ENCODE data around the gene FAR2.
"Not testable (repeated sequence)": the region's sequence is repeated elsewhere in the genome, so short reads cannot be mapped to it uniquely, and the experiment has no call there.

FAR2 gene

DNA sequence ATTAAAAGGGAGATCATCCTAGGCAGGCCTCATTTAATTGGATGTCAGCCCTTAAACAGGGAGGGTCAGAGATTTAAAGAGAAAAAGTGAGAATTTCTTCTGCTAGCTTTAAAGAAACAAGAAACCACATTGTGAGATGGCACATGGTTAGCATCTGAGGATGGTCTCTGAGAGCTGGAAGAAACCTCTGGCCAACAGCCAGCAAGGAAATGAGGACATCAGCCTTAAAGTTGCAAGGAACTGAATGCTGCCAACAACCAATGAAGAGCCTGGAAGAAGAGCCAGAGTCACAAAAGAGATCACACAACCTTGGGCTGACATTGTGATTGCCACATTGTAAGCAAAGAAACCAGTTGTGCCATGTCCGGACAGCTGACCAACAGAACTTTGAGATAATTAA lies 17.5 kb upstream of the FAR2 start:
- H3K27me3 ChIP-seq (ENCODE audit: insufficient read depth, poor library complexity, severe bottlenecking), result no peaks in the 10 kb centered on the region
- DNase-seq (ENCODE audit: low read depth in 1 of 2, low spot score in 1 of 2), result peak; percentile 38 to 94
- peak overlapping the region; percentile 73 for H3K27ac ChIP-seq (replicated peaks)
- no peak overlapping the region for H3K4me3 ChIP-seq (replicated peaks; ENCODE audit: insufficient read depth, low read length)
- peak; percentile 5; the same call in 1 of the 2 replicates for TF ChIP-seq SPI1 (IDR thresholded peaks at IDR 0.05; ENCODE audit: borderline replicate concordance, low read depth)
- TF ChIP-seq, protein P1, sequence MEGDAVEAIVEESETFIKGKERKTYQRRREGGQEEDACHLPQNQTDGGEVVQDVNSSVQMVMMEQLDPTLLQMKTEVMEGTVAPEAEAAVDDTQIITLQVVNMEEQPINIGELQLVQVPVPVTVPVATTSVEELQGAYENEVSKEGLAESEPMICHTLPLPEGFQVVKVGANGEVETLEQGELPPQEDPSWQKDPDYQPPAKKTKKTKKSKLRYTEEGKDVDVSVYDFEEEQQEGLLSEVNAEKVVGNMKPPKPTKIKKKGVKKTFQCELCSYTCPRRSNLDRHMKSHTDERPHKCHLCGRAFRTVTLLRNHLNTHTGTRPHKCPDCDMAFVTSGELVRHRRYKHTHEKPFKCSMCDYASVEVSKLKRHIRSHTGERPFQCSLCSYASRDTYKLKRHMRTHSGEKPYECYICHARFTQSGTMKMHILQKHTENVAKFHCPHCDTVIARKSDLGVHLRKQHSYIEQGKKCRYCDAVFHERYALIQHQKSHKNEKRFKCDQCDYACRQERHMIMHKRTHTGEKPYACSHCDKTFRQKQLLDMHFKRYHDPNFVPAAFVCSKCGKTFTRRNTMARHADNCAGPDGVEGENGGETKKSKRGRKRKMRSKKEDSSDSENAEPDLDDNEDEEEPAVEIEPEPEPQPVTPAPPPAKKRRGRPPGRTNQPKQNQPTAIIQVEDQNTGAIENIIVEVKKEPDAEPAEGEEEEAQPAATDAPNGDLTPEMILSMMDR (IDR thresholded peaks at IDR 0.05; ENCODE audit: insufficient read depth, low read length), result no peak
- TF ChIP-seq POLR2AphosphoS5 (IDR thresholded peaks at IDR 0.05; ENCODE audit: low read depth), result peak; percentile 61

- DNase-seq (ENCODE audit: low read depth in 1 of 2, low spot score in 1 of 2), result no peak
- H3K4me3 ChIP-seq (replicated peaks; ENCODE audit: insufficient read depth, low read length), result no peak overlapping the region
- peak overlapping the region; percentile 73 for H3K27ac ChIP-seq (replicated peaks)
- no peaks in the 10 kb centered on the region for H3K27me3 ChIP-seq (ENCODE audit: insufficient read depth, poor library complexity, severe bottlenecking)
- no peak for TF ChIP-seq GABPA (IDR thresholded peaks at IDR 0.05; ENCODE audit: low read depth)
- TF ChIP-seq SPI1 (IDR thresholded peaks at IDR 0.05; ENCODE audit: borderline replicate concordance, low read depth), result no peak
- TF ChIP-seq POLR2AphosphoS5 (IDR thresholded peaks at IDR 0.05; ENCODE audit: low read depth), result no peak
- no peak for TF ChIP-seq REST (IDR thresholded peaks at IDR 0.05; ENCODE audit: insufficient replicate concordance, low read depth)
- TF ChIP-seq, protein P1 (IDR thresholded peaks at IDR 0.05; ENCODE audit: insufficient read depth, low read length), result no peak
Observed at GRCh38 chr12:29132316-29132715, 16.8 kb upstream of the FAR2 start.

DNA sequence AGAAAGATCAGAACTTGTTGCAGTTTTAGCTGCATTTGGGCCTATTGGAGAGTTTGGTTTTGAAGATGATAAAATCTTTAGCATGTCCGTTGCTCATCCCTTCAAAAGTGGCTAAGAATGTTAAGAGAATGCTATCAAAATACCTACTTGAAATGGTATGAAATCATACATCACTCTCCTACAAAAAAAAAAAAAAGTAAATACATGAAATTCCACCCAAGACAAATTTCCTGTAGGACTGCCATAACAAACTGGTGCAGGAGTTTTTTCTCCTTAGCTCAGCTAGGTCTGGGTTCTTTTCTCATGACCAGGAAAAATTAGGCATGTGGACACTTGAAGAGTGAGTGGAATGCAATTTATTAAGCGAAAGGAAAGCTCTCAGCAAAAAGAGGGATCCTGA lies 15.9 kb upstream of the FAR2 start:
- no peak overlapping the region for H3K27ac ChIP-seq (replicated peaks)
- no peak overlapping the region for H3K4me3 ChIP-seq (replicated peaks; ENCODE audit: insufficient read depth, low read length)
- TF ChIP-seq GABPA (IDR thresholded peaks at IDR 0.05; ENCODE audit: low read depth) (no peak), POLR2AphosphoS5 (IDR thresholded peaks at IDR 0.05; ENCODE audit: low read depth) (no peak), REST (IDR thresholded peaks at IDR 0.05; ENCODE audit: insufficient replicate concordance, low read depth) (no peak), SPI1 (IDR thresholded peaks at IDR 0.05; ENCODE audit: borderline replicate concordance, low read depth) (no peak)
- TF ChIP-seq, protein P1 (IDR thresholded peaks at IDR 0.05; ENCODE audit: insufficient read depth, low read length), result no peak
- no peak for DNase-seq (ENCODE audit: low read depth in 1 of 2, low spot score in 1 of 2)
- H3K27me3 ChIP-seq (ENCODE audit: insufficient read depth, poor library complexity, severe bottlenecking), result no peaks in the 10 kb centered on the region

- TF ChIP-seq REST (IDR thresholded peaks at IDR 0.05; ENCODE audit: insufficient replicate concordance, low read depth) (no peak), POLR2AphosphoS5 (IDR thresholded peaks at IDR 0.05; ENCODE audit: low read depth) (no peak), SPI1 (IDR thresholded peaks at IDR 0.05; ENCODE audit: borderline replicate concordance, low read depth) (no peak), GABPA (IDR thresholded peaks at IDR 0.05; ENCODE audit: low read depth) (no peak)
- TF ChIP-seq, protein P1 (IDR thresholded peaks at IDR 0.05; ENCODE audit: insufficient read depth, low read length), result no peak
- DNase-seq (ENCODE audit: low read depth in 1 of 2, low spot score in 1 of 2), result no peak
- Histone ChIP-seq H3K27ac (replicated peaks) (no peak overlapping the region), H3K4me3 (replicated peaks; ENCODE audit: insufficient read depth, low read length) (no peak overlapping the region), H3K27me3 (ENCODE audit: insufficient read depth, poor library complexity, severe bottlenecking) (no peaks in the 10 kb centered on the region)
Observed at GRCh38 chr12:29133680-29134079, 15.4 kb upstream of the FAR2 start.

DNA sequence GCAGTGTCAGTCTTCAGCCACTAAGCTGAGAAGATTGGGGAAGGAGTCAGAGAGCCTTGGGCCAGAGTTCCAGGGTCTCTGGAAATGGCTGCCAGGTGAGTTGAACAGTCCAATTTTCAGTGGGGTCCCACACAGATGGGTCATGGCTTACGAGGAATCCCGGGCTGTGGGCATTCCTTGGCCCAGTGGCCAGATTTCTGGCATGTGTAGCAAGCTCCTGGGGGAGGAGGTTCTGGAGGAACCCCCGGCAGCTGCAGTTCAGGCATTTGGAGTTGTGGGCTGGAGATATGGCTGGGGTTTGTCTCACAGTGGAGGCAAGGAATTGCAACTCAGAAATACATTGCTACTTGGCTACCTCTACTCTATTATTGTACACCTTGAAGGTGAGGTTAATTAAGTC lies 10.8 kb upstream of the FAR2 start:
- H3K27ac ChIP-seq (replicated peaks); H3K4me3 ChIP-seq (replicated peaks; ENCODE audit: insufficient read depth, low read length); DNase-seq (ENCODE audit: low read depth in 1 of 2, low spot score in 1 of 2); H3K27me3 ChIP-seq (ENCODE audit: insufficient read depth, poor library complexity, severe bottlenecking): not testable (repeated sequence)

Data from HL-60 (cell line).